NCI-H524 treated with DMSO at 0.1 percent for 48 hours (cell line): ENCODE data around the gene TAF5L.
"Not testable (repeated sequence)": the region's sequence is repeated elsewhere in the genome, so short reads cannot be mapped to it uniquely, and the experiment has no call there.

Experiments
- DNase-seq: peaks from one replicate; lab custom pipeline; 2025; lab: John Stamatoyannopoulos, UW

TAF5L gene

GRCh38 chr1:229567109-229567868 lies 58.6 kb downstream of the TAF5L start:
- DNase-seq, result no peak

GRCh38 chr1:229563701-229564100 lies 62.2 kb downstream of the TAF5L start:
- no peak for DNase-seq

- no peak for DNase-seq
Measured at GRCh38 chr1:229563241-229563640, 62.7 kb downstream of the TAF5L start.

GRCh38 chr1:229562686-229563085 lies 63.2 kb downstream of the TAF5L start:
- no peak for DNase-seq

GRCh38 chr1:229561141-229561540 lies 64.8 kb downstream of the TAF5L start:
- no peak for DNase-seq

- not testable (repeated sequence) for DNase-seq
Measured at GRCh38 chr1:229560124-229560523, 65.8 kb downstream of the TAF5L start.

- DNase-seq, result not testable (repeated sequence)
Measured at GRCh38 chr1:229559336-229559801, 66.6 kb downstream of the TAF5L start.

GRCh38 chr1:229558460-229559335 lies 67.2 kb downstream of the TAF5L start, which contains the start of gene ABCB10:
ABCB10 (minus strand) TSS chr1:229558707; CDS start chr1:229558652, 55 bp downstream.
- peak; percentile 56 for DNase-seq

GRCh38 chr1:229557913-229558414 lies 68.0 kb downstream of the TAF5L start:
- no peak for DNase-seq

- DNase-seq, result no peak
Measured at GRCh38 chr1:229557200-229557850, 68.6 kb downstream of the TAF5L start.

GRCh38 chr1:229554886-229555621 lies 70.9 kb downstream of the TAF5L start:
- no peak for DNase-seq

- DNase-seq, result no peak
Measured at GRCh38 chr1:229553621-229554130, 72.2 kb downstream of the TAF5L start.

GRCh38 chr1:229552732-229553131 lies 73.2 kb downstream of the TAF5L start:
- DNase-seq, result no peak

- no peak for DNase-seq
Measured at GRCh38 chr1:229550812-229551567, 74.9 kb downstream of the TAF5L start.

- no peak for DNase-seq
Measured at GRCh38 chr1:229547542-229547941, 78.4 kb downstream of the TAF5L start.

GRCh38 chr1:229544587-229544986 lies 81.3 kb downstream of the TAF5L start:
- DNase-seq, result no peak
